GM18873 (cell line): Measurements from ENCODE around the gene ACSS2.

Experiments used
- ATAC-seq: cut with Tn5 transposase; IDR thresholded peaks from one replicate; pipeline ENCODE4 v1.9.1; 2021; ENCODE audit warnings: mild to moderate bottlenecking, moderate library complexity, moderate number of reproducible peaks; ENCODE audit not compliant: unreplicated experiment, low FRiP score

Gene ACSS2

DNA sequence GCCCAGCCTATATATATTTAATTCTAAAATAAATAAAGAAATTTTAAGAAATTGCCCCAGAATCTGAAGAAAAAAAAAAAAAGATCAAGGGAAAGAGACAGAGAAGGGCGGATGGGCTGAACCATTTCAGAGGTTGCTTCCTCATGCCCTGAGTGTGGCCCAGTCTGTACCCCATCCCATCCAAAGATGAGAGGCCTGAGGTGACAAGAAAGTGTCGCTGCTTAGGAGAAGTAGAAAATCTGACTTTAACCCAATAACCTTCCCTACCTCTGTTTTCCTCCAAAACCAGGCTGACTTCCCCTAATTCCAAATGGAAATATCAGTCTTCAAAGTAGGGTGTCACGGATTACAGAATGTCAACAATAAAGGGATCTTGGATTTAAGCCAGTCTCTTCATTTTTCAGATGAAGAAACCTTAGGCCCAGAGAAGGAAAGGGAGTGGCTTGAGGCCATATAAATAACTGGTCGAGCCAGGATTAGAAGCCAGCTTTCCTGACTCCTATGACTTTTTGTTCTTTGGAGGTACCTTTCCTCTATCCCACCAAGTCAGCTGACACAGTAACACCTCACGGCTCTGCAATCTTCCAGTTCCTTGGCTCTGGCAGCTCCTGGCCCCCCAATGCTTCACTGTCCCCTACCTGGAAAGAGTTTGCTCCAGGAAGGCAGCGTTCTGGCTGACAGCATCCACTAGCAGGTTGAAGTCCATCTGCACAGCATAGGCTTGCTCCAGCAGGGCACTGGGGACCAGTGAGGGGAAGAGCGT, 69.1 kb downstream of the ACSS2 start:
- no peak for ATAC-seq

DNA sequence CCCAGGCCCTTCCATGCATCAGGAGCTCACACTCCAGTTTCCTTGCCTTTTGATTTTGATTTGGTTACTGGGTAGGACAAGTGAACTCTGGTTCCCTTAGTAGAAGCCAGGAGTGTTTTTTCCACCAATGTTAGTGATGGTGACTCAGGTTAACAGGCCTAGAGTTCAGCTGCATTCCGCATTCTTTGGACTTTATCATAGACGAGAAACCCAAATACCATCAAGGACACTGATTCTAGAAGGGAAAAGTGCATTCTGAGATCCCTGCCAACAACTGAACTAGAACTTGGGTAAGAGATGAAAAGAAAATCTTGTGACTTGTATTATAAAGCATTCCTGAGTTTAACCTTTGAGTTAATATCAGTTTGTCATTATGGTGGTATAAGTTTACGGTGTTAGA, 70.2 kb downstream of the ACSS2 start:
- ATAC-seq, result no peak

DNA sequence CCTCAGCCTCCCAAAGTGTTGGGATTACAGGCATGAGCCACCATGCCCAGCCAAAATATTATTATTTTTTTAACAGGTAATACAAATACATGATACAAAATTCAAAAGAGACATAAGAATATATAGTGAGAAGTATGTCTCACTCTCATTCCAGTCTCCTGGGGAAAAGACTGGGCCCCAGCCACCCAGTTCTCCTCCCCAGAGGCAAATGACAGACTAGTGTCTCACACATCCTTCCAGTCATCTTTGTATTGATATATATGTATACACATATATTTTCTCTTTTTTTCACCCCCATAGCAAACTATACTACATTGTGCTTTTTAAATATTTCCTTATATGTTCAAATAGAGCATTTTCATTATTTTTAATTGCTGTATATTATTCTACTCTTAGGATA, 70.9 kb downstream of the ACSS2 start:
- no peak for ATAC-seq

DNA sequence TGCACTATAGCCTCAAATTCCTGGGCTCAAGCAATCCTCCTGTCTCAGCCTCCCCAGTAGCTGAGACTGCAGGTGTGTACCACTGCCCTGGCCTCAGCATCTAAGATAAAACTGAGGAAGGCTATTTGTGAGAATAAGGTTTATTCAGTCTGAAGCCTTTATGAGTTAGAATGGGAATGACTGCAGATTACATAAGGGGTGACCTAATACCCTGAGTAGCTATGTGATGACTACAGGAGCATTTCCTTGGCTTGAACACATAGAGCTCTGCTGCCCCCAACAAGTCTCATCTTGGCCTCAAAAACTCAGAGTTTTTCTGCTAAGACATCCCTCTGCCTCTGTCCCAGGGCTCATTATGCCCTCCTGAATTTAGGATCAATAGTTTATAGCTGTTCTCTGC, 71.6 kb downstream of the ACSS2 start:
- no peak for ATAC-seq

DNA sequence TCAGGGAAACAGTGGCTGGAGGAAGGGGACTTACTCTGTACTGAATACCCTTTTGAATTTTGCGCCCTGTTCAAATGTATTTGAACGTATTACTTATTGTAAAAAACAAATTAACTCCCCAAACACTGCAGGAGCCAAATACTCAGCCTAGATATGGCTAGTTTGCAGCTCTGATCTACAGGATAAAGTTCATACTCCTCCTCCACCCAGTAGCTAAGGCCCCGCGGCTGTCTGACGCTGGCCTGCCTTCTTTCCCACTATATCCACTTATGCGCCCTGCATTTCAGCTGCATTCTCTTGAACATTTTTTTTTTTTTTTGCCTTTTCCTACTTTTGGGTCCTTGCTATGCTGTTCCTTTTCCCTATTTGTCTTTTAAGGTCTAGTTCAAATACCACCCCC, 72.7 kb downstream of the ACSS2 start:
- ATAC-seq, result no peak

DNA sequence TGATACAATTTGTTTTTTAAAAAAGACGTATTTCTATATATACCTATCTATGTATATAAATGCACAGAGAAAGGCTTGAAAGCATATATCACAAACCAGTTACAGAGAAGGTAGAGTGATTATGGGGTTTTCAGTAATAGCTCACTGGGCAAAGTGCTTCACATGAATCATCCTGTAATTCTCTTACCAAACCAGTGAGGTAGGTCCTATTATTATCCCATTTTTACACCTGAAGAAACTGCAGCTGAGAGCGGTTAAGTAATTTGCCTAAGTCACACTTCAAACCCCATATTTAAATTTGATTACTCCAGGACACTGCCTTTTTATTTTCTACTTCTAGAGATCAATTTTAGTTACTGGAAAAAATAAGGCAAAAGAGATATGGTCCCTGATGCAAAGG, 74.8 kb downstream of the ACSS2 start:
- ATAC-seq, result no peak

DNA sequence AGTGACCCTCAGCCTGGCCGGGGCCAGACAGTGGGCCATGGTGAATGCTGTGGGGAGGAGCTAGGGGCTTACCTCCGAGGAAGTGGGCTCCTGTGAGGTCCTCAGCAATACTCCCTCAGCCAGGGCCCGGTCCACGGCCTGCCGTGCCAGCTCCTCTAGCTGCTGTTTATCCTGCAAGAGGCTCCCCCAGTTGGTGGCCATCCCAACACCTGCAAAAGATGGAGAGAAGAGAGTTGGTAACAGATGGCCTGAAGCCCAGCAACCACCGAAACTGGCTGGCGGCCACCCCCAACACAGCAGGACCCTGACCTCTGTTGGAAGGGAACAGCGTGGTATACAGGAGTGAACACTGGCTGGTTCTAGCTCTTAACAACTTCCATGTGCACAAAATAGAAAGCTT, 75.2 kb downstream of the ACSS2 start:
- ATAC-seq, result no peak

DNA sequence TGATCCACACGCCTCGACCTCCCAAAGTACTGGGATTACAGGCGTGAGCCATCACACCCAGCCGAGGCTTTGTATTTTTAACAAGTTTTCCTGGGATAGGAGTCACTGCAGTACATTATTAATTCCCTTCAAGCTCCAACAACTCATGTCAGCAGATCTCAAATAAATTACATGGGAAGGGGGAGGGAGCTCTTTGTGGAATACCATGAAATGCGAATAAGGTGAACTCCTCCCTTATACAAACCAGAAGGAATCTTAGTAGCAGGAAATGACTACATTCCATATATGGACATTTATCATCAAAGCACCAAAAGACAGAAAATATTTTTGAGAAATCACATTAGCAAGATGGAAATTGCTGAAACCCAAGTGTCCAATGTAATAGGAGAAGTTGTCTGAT, 76.3 kb downstream of the ACSS2 start:
- ATAC-seq, result no peak

DNA sequence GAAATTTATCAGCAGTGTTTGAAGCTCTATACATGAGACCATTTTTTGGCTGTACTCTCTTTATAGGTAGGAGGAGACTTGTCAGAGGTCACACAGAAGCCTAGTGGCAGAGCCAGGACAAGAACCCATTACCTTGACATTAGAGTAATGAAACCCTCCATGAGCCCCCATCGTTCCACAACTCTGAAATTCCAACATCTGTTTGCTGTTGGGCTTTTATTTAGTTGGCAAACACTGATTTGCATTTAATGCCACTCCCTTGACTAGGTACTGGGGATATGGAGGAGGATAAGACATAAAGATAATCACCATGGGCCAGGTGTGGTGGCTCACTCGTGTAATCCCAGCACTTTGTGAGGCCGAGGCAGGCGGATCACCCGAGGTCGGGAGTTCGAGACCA, 77.5 kb downstream of the ACSS2 start:
- ATAC-seq, result no peak

DNA sequence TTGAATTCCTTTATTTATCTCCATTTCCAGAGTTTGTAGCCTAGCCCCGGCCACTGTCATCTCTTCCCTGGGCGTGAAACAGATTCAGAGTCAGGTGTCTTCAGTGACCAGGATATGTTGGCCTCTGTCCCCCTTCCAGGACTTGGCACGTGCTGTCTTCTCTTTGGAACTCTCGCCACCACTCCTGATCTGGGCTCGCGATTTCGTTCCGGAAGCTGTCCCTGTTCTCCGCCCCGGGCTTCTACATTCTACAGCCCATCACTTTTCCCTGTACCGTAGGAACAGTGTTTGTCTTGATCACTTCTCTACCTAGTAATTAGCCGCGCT, 78.5 kb downstream of the ACSS2 start:
- ATAC-seq, result no peak

DNA sequence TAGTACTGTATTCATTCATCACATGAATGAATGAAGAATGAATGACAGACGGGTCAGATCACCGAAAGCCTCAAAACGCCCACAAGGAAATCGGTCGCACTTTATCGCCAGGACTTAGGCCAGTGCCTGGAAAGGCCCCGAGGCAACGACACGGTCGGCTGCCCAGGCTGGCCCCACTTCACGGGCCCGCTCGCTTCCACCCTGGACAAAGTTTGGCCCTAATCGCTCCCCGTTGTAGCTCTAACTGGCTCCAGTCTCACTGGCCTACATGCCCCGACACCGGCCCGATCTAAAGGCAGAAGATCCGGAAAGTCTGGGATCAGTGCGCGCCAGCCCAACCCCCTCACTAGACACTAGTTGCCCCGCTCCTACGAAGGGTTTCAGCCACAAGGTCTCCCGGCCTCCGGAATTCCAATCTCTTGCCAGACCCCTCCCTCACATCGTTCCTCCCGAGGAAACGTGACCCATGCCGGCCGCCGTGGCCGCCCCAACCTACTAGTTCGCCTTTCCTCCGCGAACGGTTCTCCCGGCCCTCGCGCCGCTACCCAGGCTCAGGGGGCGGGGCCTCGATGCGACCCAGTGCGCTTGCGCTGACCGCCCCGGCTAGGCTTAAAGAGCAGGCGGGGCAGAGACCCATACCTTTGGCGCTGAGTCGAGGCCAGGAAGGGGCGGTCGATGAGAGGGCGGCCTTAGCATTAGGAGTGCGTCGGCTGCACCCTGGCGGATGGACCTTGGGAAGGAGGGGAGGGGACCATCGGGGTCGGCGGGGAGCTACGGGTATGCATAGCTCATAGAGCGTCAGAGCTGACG, 79.0 kb downstream of the ACSS2 start, which contains the start of the genes GSS and MYH7B:
GSS (minus strand) TSS at position 576 of the 810 bp plus-strand sequence. CDS start 3,954 bp downstream, outside the sequence.
MYH7B (plus strand) TSS at position 638 of the 810 bp plus-strand sequence. CDS start 22,138 bp downstream, outside the sequence.
- ATAC-seq, result peak; percentile 71

DNA sequence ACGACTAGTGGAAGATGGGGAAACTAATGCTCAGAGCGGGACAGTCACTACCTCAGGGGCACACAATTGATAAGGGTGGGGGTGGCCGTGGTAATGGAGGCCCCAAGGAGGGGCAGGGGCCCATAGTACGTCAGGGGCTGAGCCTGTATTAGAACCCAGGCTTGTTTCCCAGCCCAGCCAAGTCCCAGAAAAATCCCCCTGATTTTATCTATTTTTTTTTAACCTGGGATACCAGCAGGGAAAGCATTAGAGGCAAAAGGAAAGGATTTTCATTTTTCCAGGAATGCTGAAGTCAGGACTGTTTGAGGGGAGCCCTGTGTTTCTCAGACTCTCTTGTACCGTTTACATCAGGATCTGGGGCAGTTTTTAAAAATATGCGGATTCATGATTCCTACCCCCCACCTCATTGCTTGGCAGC, 79.6 kb downstream of the ACSS2 start:
- no peak for ATAC-seq

DNA sequence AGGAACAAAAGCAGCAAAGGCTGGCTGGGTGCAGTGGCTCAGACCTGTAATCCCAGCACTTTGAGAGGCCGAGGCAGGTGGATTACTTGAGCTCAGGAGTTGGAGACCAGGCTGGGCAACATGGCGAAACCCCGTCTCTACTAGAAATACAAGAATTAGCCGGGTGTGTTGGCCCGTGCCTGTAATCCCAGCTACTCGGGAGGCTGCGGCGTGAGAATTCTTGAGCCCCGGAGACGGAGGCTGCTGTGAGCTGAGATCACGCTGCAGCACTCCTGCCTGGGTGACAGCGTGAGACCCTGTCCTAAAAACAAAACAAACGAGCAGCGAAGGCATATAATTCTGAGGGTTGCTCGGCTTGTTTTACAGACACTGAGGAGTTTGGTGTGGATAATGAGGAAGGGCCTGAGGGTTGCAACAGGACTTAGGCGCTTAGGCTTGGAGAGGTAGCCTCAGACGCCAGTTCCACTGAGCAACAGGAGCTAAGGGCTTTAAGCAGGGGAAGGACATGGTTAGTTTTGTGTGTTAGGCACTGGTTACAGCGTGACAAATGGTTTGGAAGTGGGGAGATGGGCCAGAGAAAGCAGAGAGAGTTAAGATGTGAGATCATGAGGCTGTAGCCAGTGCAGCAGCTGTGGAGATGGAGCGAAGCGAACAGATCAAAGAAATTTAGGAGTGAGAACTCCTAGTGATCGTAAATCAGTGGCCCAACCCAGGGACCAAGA, 80.5 kb downstream of the ACSS2 start:
- no peak for ATAC-seq

DNA sequence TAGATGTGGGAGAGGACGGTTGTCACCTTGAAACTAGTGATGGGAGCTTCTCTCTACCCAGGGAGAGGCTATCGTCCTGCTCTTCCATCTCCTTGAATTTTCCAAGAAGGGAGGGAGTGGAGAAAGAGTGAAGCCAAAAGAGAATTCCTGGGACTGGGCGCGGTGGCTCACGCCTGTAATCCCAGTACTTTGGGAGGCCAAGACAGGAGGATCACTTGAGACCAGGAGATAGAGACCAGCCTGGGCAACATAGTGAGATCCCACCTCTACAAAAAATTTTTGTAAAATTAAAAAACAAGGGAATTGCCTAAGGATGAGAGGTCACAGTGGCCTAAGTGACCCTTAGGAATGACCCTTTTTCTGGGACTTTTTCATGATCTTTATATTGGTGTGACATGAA, 88.1 kb downstream of the ACSS2 start:
- ATAC-seq, result no peak

DNA sequence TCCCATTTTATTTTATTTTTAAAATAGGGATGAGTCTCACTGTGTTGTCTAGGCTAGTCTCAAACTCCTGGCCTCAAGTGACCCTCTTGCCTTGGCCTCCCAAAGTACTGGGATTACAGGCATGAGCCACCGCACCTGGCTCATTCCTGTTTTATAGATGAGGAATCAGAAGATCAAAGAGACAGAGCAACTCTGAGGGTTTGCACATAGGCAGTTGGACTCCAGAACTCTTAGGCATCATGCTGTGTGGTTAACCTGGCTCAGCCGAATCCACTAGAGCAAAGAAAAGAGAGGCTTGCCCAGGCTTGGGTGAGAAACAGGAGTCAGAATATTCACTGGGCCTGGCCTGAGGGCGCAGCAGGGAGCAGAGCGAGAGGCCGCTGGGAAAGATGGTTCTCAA, 88.6 kb downstream of the ACSS2 start:
- no peak for ATAC-seq

DNA sequence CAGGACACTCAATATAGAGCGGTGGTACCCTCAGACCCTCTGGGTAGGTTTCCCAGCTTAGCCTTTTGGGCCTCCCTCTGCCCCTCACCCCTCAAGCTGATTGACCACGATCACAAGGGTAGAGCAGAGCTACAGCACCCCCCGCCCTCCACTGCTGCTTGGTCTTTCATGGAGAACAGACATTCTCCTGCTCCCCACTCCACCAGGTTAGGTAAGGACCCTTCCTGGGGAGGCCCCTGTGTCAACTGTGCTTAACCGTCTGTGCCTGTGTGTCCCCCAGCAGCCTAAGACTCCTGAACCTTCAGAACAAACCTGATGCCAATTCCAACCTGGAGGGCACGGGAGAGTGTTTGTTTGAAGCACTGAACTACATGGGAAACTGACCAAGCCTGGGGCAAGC, 91.0 kb downstream of the ACSS2 start:
- ATAC-seq, result no peak

DNA sequence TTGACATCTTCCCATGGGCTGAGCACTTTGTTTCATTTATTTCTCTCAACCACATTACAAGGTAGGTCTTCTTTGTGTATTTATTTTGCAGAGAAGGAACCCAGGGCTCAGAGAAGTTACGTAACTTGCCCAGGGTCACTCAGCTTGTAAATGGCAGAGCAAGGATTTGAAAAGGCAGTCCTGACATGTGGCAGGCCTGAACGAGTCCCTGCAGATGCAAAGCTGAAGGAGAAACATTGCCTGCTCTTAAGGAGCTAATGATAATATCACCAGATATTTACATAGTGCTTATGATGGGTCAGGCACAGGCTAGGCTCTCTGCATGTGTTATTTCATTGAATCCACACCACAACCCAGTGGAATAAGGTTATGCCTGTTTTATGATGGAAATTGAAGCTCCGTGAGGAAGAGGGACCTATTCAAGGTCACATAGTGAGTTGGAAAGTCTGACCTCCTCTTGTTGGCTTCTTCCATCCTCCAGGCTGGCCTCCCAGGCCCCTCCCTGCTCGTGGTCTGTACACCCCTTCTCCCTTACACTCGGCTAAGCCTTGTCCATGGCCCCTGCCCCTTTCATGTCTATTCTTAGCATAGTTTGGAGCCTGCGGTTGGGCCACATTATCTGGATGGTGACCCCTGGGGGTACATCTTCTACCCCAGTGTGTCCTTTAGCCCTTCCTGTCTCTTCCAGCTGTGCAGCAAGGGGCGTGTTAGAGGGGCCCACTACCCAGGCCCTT, 91.8 kb downstream of the ACSS2 start:
- ATAC-seq, result no peak

DNA sequence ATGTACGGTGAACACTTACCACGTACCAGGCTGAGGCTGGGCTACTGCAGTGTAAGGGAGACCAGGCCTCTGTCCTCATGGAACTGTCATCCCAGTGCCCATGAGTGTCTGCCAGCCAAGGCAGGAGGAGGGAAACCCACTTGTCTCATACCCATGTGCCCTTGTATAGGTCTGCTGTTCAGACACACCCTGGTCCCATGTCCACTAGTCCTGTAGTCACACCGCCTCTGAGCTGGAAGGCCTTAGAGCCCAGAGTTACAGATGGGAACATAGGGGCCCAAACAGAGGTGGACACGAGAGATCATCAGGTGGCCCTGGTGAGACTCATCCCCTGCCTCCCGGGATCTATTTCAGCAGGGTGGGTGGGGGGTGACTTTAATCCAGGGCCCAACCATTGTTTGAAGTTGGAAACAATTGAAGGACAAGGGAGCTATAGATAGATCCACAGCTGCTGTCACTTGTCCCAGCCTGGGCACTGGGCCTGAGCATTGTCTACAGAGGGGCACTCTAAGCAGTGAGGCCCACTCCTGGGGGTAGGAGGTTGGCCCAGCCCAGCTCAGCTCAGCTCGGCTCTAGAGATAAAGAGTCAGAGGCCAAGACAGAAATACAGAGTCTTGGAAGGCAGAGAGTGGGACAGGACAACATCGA, 93.9 kb downstream of the ACSS2 start:
- ATAC-seq, result no peak

DNA sequence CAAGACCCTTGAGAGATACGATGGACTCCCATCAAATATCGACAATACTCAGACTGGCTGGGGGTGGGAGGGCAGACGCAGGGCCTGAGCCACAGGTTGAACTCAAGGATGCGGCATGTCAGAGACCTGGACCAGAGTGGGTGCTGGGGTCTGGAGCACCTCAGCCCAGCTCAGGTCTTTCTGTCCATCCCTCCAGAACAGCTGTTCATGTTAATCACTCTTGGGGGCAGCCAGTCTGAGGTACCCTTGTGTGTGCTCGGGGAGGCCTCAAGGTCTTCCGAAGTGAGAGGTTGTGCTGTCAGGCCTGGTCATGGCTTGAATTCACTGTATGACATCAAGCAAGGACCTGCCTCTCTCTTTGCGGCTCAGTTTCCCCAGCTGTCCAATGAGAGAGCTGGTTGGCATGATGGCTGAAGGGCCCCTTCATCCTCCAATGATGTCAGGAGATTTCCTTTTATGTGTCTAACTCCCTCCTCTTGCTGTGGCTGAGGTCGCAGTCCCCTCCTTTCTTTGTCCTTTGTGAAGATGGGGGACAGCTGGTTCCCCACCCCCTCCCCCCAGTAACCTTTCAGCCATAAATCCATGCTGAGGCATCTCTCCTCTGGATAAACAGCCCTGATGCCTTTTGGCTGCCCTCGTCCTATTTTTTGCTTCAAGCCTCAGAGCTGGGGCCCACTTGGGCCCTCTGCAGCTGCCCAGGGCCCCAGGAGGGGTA, 94.6 kb downstream of the ACSS2 start:
- no peak for ATAC-seq
